Measurements from ENCODE around the gene ATP6AP2.
"Not testable (repeated sequence)": the region's sequence is repeated elsewhere in the genome, so short reads cannot be mapped to it uniquely, and the experiment has no call there.

ATP6AP2 gene

GRCh38 chrX:40575411-40575810 lies 5.4 kb upstream of the ATP6AP2 start:
- in situ Hi-C loops (cut with MboI; ENCODE audit: low sequenced_read_pairs) = not testable (repeated sequence)

- in situ Hi-C loops (cut with MboI; ENCODE audit: low sequenced_read_pairs) = no loop called here
Observed at GRCh38 chrX:40576291-40576690, 4.5 kb upstream of the ATP6AP2 start.

DNA sequence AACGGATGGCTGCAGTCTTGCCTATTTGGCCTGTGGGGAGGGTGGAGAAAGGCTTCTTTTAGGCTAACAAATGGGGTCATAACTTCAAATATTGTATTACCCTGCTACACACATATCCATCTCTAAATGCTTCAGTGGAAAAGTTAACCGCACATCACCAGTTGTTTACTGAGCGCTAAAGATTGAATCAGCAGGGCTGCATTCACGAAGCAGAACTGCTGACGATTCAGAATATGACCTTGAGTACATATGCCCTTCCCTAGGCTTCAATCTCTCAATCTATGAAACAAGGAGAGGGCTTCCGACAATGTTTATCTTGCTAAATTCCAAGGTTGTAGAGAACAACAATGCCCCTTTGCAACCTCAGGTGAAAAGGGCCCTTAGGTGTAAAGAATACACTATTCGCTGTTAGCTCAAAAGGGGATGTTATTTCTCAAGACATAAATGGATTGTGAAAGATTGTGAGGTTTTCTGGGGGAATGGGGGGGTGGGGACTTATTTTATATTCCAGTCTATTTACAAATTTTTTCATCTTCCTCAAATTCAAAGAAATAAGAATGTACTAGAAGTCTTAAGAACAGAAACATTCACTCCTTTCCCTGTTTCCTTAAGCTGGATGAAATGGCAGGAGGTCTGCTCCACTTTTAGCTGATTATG lies 2.6 kb upstream of the ATP6AP2 start:
- in situ Hi-C loops (cut with MboI; ENCODE audit: low sequenced_read_pairs) = no loop called here

- in situ Hi-C loops (cut with MboI; ENCODE audit: low sequenced_read_pairs) = no loop called here
Observed at GRCh38 chrX:40579141-40579540, 1.6 kb upstream of the ATP6AP2 start.

DNA sequence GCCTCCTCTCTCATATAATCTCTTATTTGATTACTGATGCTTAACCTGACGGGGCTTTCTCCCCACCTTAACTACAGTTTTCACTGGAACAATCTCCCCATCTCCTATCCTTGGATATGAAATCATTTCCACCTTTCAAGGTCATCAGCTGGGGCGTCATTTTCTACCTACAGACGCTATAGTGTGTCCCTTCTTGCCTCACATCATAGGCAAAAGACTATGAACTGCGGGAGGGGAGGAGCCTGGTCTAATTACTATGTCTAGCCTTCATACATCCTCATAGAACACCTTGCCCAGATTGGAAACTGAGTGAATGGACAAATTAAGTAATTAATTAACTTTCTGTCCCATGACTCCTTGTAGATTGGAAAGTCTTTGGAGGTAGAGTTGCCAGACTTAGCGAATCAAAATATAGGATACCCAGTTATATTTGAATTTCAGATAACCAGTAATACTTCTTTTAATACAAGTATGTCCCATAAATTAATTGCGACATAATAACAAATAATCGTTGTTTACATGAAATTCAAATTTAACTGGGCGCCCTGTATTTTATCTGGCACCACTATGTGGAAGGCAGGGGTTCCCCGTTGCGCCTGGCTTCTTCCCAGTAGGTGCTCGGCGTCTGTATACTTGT lies 752 bp upstream of the ATP6AP2 start:
- in situ Hi-C loops (cut with MboI; ENCODE audit: low sequenced_read_pairs) = no loop called here

DNA sequence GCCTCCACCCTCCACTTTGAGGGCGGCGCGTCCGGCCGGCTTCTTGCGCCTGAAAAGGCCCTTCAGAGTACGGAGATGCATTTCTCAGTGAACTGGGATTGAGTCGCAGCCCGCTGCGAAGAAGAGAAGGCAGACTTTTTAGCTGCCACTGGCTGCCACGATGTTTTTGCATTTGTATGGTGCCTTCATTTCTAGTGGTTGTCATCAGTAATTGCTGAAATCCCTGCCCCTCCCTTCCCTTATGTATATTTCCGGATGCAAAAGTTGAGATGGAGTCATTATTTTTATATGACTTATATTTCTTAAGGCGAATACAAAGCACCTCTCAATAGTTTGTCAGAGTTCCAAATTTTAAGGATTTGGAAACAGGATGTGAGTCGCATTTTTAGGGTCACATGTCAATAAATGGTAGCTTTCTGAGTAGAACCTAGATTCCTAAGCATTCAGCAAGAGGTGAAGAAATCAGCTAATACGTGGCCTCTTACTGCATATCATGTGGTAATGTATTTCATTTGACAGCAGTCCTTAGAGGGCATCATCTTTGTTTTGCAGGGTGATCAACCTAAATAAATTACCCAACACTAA lies 658 bp downstream of the ATP6AP2 start:
- in situ Hi-C loops (cut with MboI; ENCODE audit: low sequenced_read_pairs) = no loop called here

GRCh38 chrX:40582178-40582577 lies 1.4 kb downstream of the ATP6AP2 start:
- in situ Hi-C loops (cut with MboI; ENCODE audit: low sequenced_read_pairs) = not testable (repeated sequence)

- in situ Hi-C loops (cut with MboI; ENCODE audit: low sequenced_read_pairs) = no loop called here
Observed at GRCh38 chrX:40582811-40583210, 2.0 kb downstream of the ATP6AP2 start.

DNA sequence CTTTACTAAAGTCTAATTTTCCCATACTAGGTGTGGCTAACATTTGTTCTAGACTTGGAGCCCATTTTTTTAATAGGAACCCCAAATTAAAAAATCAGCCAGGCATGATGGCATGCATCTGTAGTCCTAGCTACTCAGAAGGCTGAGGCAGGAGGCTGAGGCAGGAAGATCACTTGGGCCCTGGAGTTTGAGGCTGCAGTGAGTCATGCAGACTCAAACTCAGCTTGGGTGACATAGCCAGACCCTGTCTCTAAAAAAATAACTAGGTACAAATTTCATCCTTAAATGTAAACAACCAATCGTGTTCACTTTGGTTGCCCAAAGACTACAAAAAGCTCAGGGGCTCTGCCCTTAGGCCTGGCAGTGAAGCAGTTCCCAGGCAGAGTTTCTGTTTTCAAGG lies 6.9 kb downstream of the ATP6AP2 start:
- in situ Hi-C loops (cut with MboI; ENCODE audit: low sequenced_read_pairs) = not testable (repeated sequence)

DNA sequence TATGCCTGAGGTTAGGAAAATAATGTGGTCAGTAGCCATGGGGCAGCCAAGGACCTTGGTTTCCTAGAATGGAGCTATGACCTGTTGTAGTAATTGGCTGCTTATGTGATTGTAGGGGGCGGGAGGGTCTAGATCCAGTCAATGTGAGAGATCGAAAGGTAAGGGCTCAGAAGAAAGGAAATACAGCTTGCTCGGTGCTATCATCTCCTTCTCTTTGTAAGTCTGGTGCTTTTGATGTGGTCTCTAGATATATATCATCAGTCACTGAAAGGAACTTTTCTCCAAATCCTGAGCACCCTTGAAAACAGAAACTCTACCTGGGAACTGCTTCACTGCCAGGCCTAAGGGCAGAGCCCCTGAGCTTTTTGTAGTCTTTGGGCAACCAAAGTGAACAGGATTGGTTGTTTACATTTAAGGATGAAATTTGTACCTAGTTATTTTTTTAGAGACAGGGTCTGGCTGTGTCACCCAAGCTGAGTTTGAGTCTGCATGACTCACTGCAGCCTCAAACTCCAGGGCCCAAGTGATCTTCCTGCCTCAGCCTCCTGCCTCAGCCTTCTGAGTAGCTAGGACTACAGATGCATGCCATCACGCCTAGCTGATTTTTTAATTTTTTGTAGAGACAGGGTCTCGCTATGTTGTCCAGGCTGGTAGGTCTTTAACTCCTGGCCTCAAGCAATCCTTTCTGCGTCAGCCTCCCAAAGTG lies 9.0 kb downstream of the ATP6AP2 start:
- in situ Hi-C loops (cut with MboI; ENCODE audit: low sequenced_read_pairs) = not testable (repeated sequence)

- in situ Hi-C loops (cut with MboI; ENCODE audit: low sequenced_read_pairs) = no loop called here
Observed at GRCh38 chrX:40603446-40603845, 22.7 kb downstream of the ATP6AP2 start.

- in situ Hi-C loops (cut with MboI; ENCODE audit: low sequenced_read_pairs) = no loop called here
Observed at GRCh38 chrX:40607381-40607780, 26.6 kb downstream of the ATP6AP2 start.

DNA sequence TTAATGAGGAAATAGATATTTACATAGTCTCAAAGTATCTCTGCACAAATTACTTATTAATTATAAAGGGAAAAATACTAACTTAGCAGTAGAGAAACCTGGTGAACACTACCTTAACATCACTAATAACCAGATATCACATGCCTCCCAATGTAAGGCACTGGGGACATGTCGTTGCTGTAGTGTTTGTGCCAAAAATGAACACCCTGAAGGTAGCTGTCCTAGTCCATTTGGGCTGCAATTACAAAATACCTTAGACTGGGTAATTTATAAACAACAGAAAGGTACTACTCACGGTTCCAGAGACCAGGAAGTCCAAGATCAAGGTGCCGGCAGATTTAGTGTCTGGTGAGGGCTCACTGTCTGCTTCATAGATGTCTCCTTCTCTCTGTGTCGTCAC lies 31.7 kb downstream of the ATP6AP2 start:
- in situ Hi-C loops (cut with MboI; ENCODE audit: low sequenced_read_pairs) = no loop called here

DNA sequence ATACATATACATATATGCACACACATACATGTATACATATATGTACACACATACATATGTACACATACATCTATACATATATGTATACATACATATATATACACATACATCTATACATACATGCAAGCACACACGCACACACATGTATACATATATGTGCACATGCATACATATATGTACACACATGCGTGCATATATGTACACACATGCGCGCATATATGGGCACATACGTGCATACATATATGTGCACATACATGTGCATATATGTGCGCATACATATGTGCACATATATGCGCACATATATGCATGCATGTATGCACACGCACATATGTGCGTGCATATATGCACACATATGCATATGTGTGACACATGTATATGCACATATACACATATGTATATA lies 35.2 kb downstream of the ATP6AP2 start:
- in situ Hi-C loops (cut with MboI; ENCODE audit: low sequenced_read_pairs) = no loop called here

DNA sequence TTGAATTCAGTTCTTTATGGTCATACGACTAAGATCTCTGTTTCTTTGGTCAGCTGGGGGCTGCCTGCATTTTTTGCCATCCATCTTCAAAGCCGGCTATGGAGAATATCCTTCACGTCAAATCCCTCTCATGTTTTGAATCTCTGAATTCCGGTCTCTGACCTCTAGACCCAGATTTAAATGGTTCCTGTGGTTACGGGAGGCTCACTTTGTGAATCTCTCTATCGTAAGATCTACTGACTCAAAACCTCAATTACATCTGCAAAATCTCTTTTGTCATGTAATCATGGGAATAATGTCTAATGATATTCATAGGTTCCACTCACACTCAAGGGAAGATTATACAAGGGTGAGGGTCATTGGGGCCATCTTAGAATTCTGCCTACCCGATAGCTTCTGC lies 36.8 kb downstream of the ATP6AP2 start:
- in situ Hi-C loops (cut with MboI; ENCODE audit: low sequenced_read_pairs) = no loop called here

GRCh38 chrX:40622479-40623138 lies 41.8 kb downstream of the ATP6AP2 start:
- in situ Hi-C loops (cut with MboI; ENCODE audit: low sequenced_read_pairs) = no loop called here

- in situ Hi-C loops (cut with MboI; ENCODE audit: low sequenced_read_pairs) = no loop called here
Observed at GRCh38 chrX:40623139-40623536, 42.4 kb downstream of the ATP6AP2 start, which contains the start of gene MPC1L. MPC1L (plus strand) TSS chrX:40623428; CDS start chrX:40623566, 138 bp downstream.

GRCh38 chrX:40623665-40624064 lies 42.9 kb downstream of the ATP6AP2 start:
- in situ Hi-C loops (cut with MboI; ENCODE audit: low sequenced_read_pairs) = no loop called here

DNA sequence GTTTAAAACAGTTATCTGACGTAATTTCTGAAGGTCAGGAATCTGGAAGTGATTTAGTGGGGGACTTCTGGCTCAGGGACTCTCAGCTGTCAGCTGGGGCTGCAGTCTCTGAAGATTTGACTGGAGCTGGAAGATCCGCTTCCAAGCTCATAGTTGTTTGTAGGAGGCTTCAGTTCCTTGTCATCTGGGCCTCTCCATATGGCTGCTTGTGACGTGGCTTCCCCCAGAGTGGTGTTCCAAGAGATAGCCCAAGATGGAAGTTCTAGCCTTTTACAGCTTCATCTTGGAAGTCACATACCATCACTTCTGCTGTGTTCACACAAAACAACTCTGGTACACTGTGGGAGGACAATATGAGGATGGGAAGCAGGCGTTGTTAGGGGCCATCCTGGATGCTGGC lies 44.5 kb downstream of the ATP6AP2 start:
- in situ Hi-C loops (cut with MboI; ENCODE audit: low sequenced_read_pairs) = no loop called here

DNA sequence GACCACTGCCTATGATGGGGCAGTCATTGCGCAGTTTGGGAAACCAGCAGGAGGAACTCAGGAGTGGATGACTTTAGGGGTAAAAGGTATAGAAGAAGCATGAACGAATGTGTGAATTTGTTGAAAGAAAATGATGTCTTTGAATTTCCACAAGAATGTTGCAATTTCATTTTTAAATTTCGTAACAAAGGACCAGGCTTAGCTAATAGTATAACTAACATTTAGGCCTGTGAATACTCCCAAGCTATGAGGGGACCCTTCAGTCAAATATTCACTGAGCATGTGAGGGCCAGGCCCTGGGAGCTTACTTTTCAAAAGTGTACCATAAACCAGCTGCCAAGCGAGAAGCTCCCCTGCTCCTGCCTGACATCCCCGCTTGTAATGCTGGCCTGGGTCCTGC lies 47.7 kb downstream of the ATP6AP2 start:
- in situ Hi-C loops (cut with MboI; ENCODE audit: low sequenced_read_pairs) = no loop called here

DNA sequence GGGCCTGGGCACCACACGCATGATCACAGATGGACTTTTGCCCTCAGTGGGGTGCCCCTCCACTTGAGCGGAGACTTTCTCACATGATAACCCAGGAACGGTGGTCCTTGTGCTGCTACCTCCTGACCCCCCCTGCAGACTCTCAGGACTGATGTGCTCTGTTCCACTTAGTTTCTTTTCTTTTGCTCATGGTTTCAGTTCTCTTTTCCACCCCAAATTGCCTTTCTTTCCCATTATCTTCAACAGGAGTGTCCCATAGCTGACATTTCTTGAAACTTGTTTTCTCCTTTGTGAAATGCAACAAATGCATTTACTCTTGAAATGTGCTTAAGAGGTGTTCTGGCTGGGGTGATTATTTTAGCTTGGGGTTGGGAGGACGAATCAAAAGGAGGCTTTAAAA lies 51.4 kb downstream of the ATP6AP2 start:
- in situ Hi-C loops (cut with MboI; ENCODE audit: low sequenced_read_pairs) = no loop called here
